K562 (cell line): Measurements from ENCODE around the gene AQP1. TPM values are rescaled to one million over a fixed set of nuclear protein-coding genes. Genes with fewer than 3 reads are reported as not detected.

ENCODE experiments used
- ARID3A ChIP-seq: IDR thresholded peaks from 2 replicates; pipeline ENCODE4 v1.6.1; 2012; ENCODE audit warnings: low read depth, low read length, improper control_type of control experiment, borderline replicate concordance
- CBFB ChIP-seq: sonication (generic); formaldehyde crosslinking; IDR thresholded peaks from 2 replicates; pipeline ENCODE4 v1.4.0; 2020; ENCODE audit warnings: mild to moderate bottlenecking, missing genetic modification reagents
- ESRRA ChIP-seq: fragments of 450-650 bp; IDR thresholded peaks from 2 replicates; pipeline ENCODE4 v1.6.1; 2014; ENCODE audit warnings: low read depth, mild to moderate bottlenecking, moderate library complexity, borderline replicate concordance
- PHB2 ChIP-seq: fragments of 450-650 bp; IDR thresholded peaks from 2 replicates; pipeline ENCODE4 v1.6.1; 2017; ENCODE audit warnings: low read depth
- RCOR1 ChIP-seq, 2 experiments: IDR thresholded peaks; 2 replicates each; pipeline ENCODE4 v1.6.1; 2012; ENCODE audit warnings: low read depth in 2 of 2, low read length in 2 of 2, borderline replicate concordance in 1 of 2, improper control_type of control experiment in 1 of 2
- ZNF232 ChIP-seq: sonication (generic); formaldehyde crosslinking; IDR thresholded peaks from 2 replicates; pipeline ENCODE4 v1.8.0; 2022; ENCODE audit warnings: mild to moderate bottlenecking, missing genetic modification reagents
- polyA plus RNA-seq, 8 experiments: library from polyadenylated mRNA; depleted of rRNA in 4 of 8; stranded (reverse) in 5 of 8; unstranded in 3 of 8; fragments of >200 nt; fragmentation: Nextera tagmentation in 2 of 8; fragmentation: Illumina TruSeq in 1 of 8; extraction: Ambion mirVana in 2 of 8; extraction: Trizol in 1 of 8; gene quantifications; 2 replicates each; pipeline versions ENCODE4 v1.2.1 to v1.2.3, GENCODE V29; 2011 to 2014; ENCODE audit warnings: inconsistent platforms in 1 of 8, missing spikeins in 1 of 8
- total RNA-seq, 7 experiments: library from RNA; depleted of rRNA in 6 of 7; stranded (reverse); fragments of >200 nt in 6 of 7; fragmentation: Illumina TruSeq in 2 of 7; extraction: Trizol in 2 of 7; gene quantifications; 2 replicates each; pipeline versions ENCODE4 v1.2.1 to v1.2.3, GENCODE V29; 2011 to 2021; ENCODE audit warnings: low replicate concordance in 1 of 7
- TF ChIP-seq, protein P1 (sequence below), 2 experiments: IDR thresholded peaks; 2 replicates each; pipeline ENCODE4 v1.6.1; 2011; ENCODE audit warnings: borderline replicate concordance in 1 of 2, control low read depth in 1 of 2, low read depth in 1 of 2, low read length in 1 of 2, mild to moderate bottlenecking in 1 of 2, mixed read lengths in 1 of 2, moderate library complexity in 1 of 2; ENCODE audit not compliant: insufficient read depth in 1 of 2, insufficient read length in 1 of 2, poor library complexity in 1 of 2, severe bottlenecking in 1 of 2; ENCODE audit errors: extremely low read depth in 1 of 2
- TF ChIP-seq, protein P2 (sequence below): fragments of 450-650 bp; IDR thresholded peaks from 2 replicates; pipeline ENCODE4 v1.6.1; 2016; ENCODE audit warnings: missing biosample characterization, missing genetic modification characterization

AQP1 gene
- total and polyA plus RNA-seq, 9 of the 15 experiments (the other 6 are each of a cell fraction or from before 2014, with no cell fraction given) = 0.18 to 12.6 (median 4.1) TPM

DNA sequence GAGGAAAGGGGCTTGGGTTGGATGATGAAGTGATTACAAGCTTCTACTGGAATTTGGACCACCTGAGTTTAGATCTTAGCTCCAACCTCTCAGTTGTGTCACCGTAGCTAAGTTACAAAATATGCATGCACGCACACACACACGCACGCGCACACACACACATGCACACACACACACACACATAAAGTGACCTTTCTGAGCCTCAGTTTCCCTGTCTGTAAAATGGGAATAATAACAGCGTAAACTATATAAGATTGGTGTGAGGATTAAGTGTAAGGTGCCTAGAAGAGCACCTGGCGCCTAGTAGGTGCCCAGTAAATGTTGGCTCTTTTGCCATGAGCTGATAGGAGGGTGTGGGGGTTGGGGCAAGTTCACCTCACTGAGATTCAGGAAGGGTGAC is 12.6 kb upstream of the AQP1 start (continued):
- no peak for TF ChIP-seq CBFB
- TF ChIP-seq ARID3A = no peak
- no peak for TF ChIP-seq PHB2
- TF ChIP-seq, protein P1, sequence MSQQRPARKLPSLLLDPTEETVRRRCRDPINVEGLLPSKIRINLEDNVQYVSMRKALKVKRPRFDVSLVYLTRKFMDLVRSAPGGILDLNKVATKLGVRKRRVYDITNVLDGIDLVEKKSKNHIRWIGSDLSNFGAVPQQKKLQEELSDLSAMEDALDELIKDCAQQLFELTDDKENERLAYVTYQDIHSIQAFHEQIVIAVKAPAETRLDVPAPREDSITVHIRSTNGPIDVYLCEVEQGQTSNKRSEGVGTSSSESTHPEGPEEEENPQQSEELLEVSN (IDR thresholded peaks at IDR 0.05; ENCODE audit: borderline replicate concordance in 1 of 2, extremely low read depth in 1 of 2, insufficient read depth in 1 of 2, insufficient read length in 1 of 2, low read depth in 1 of 2, low read length in 1 of 2, poor library complexity in 1 of 2, severe bottlenecking in 1 of 2) = no peak
- TF ChIP-seq ESRRA = peak; percentile 93
- 0 out of 4 replicates have a peak, but pooled peaks of 1 of the 2 experiments have one; percentile 6 for TF ChIP-seq RCOR1 (IDR thresholded peaks at IDR 0.05; ENCODE audit: borderline replicate concordance in 1 of 2, low read depth in 2 of 2, low read length in 2 of 2)
- TF ChIP-seq, protein P2, sequence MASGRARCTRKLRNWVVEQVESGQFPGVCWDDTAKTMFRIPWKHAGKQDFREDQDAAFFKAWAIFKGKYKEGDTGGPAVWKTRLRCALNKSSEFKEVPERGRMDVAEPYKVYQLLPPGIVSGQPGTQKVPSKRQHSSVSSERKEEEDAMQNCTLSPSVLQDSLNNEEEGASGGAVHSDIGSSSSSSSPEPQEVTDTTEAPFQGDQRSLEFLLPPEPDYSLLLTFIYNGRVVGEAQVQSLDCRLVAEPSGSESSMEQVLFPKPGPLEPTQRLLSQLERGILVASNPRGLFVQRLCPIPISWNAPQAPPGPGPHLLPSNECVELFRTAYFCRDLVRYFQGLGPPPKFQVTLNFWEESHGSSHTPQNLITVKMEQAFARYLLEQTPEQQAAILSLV (tag) = no peak
- TF ChIP-seq ZNF232 (CRISPR knock-in tag) = no peak
- TF ChIP-seq, all 486 proteins: peak for 5
